ENCODE results near the gene CACNA1I. TPM values are rescaled to one million over a fixed set of nuclear protein-coding genes. Genes with fewer than 3 reads are reported as not detected.

The CACNA1I gene
- total RNA-seq, 1 donor from 2014 or later, result 0.11 TPM

GRCh38 chr22:39601180-39601535 is 30.6 kb downstream of the CACNA1I start:
- FAIRE-seq, result no peak
- H3K4me1 Mint-ChIP-seq (ENCODE audit: low read depth, unreplicated experiment), result no peaks in the 10 kb centered on the region
- TF ChIP-seq EZH2 (IDR thresholded peaks at IDR 0.05; ENCODE audit: insufficient read depth, low read length), result no peak
- no peak for TF ChIP-seq CTCF (IDR thresholded peaks at IDR 0.05; ENCODE audit: insufficient read depth, low read depth, low read length)
- H3K4me2 ChIP-seq (ENCODE audit: low read length), result no peak overlapping the region
- peaks cover 1% of the 10 kb centered on the region for H3K36me3 Mint-ChIP-seq (ENCODE audit: low read depth, unreplicated experiment)
- H3K4me1 ChIP-seq (ENCODE audit: insufficient read depth, low read length), result no peaks in the 10 kb centered on the region
- peaks cover 5% of the 10 kb centered on the region for H3K9me3 ChIP-seq (ENCODE audit: insufficient read depth, low read depth, low read length)
- peaks cover 9% of the 10 kb centered on the region for H3K9me3 Mint-ChIP-seq (ENCODE audit: unreplicated experiment)
- no peak overlapping the region for H3K4me3 ChIP-seq (ENCODE audit: insufficient read depth, low read depth, low read length)
- peaks cover 29% of the 10 kb centered on the region for H3K27me3 ChIP-seq (ENCODE audit: insufficient read depth, low read length)
- no peak overlapping the region for H3K9ac ChIP-seq (ENCODE audit: low read length)
- no peaks in the 10 kb centered on the region for H3K79me2 ChIP-seq (ENCODE audit: insufficient read depth, low read length)
- no peak for DNase-seq (ENCODE audit: low read depth)
- H3K36me3 ChIP-seq (ENCODE audit: insufficient read depth, low read length), result no peaks in the 10 kb centered on the region
- no peak overlapping the region for H3K4me3 Mint-ChIP-seq (ENCODE audit: unreplicated experiment)
- H3K27me3 Mint-ChIP-seq (ENCODE audit: low read depth, unreplicated experiment), result peaks cover 43% of the 10 kb centered on the region
- no peaks in the 10 kb centered on the region for H4K20me1 ChIP-seq (ENCODE audit: insufficient read depth, low read length)
- H2AFZ ChIP-seq (ENCODE audit: low read depth, low read length), result no peak overlapping the region
- no peak overlapping the region for H3K27ac ChIP-seq (ENCODE audit: low read depth, low read length)
- H3K27ac Mint-ChIP-seq (ENCODE audit: unreplicated experiment), result no peak overlapping the region

- Histone ChIP-seq H3K4me3 (ENCODE audit: insufficient read depth, low read depth, low read length) (no peak overlapping the region), H3K4me2 (ENCODE audit: low read length) (no peak overlapping the region), H3K27ac (ENCODE audit: low read depth, low read length) (no peak overlapping the region), H2AFZ (ENCODE audit: low read depth, low read length) (no peak overlapping the region), H3K27me3 (ENCODE audit: insufficient read depth, low read length) (peaks cover 17% of the 10 kb centered on the region), H3K36me3 (ENCODE audit: insufficient read depth, low read length) (no peaks in the 10 kb centered on the region), H4K20me1 (ENCODE audit: insufficient read depth, low read length) (no peaks in the 10 kb centered on the region), H3K79me2 (ENCODE audit: insufficient read depth, low read length) (no peaks in the 10 kb centered on the region), H3K9me3 (ENCODE audit: insufficient read depth, low read depth, low read length) (peaks cover 5% of the 10 kb centered on the region), H3K4me1 (ENCODE audit: insufficient read depth, low read length) (no peaks in the 10 kb centered on the region), H3K9ac (ENCODE audit: low read length) (no peak overlapping the region)
- Mint-ChIP-seq H3K9me3 (ENCODE audit: unreplicated experiment) (peaks cover 10% of the 10 kb centered on the region), H3K4me3 (ENCODE audit: unreplicated experiment) (no peak overlapping the region), H3K27me3 (ENCODE audit: low read depth, unreplicated experiment) (peaks cover 33% of the 10 kb centered on the region), H3K4me1 (ENCODE audit: low read depth, unreplicated experiment) (peaks cover 5% of the 10 kb centered on the region), H3K36me3 (ENCODE audit: low read depth, unreplicated experiment) (peaks cover 1% of the 10 kb centered on the region), H3K27ac (ENCODE audit: unreplicated experiment) (no peak overlapping the region)
- FAIRE-seq (no peak), DNase-seq (ENCODE audit: low read depth) (no peak)
- TF ChIP-seq CTCF (IDR thresholded peaks at IDR 0.05; ENCODE audit: insufficient read depth, low read depth, low read length) (no peak), EZH2 (IDR thresholded peaks at IDR 0.05; ENCODE audit: insufficient read depth, low read length) (no peak)
These were observed 32.8 kb downstream of the CACNA1I start for GRCh38 chr22:39603345-39603744.

- peaks cover 4% of the 10 kb centered on the region for H3K36me3 Mint-ChIP-seq (ENCODE audit: low read depth, unreplicated experiment)
- Histone ChIP-seq H2AFZ (ENCODE audit: low read depth, low read length) (no peak overlapping the region), H4K20me1 (ENCODE audit: insufficient read depth, low read length) (no peaks in the 10 kb centered on the region), H3K4me1 (ENCODE audit: insufficient read depth, low read length) (no peaks in the 10 kb centered on the region), H3K79me2 (ENCODE audit: insufficient read depth, low read length) (no peaks in the 10 kb centered on the region), H3K9ac (ENCODE audit: low read length) (no peak overlapping the region), H3K36me3 (ENCODE audit: insufficient read depth, low read length) (no peaks in the 10 kb centered on the region), H3K4me3 (ENCODE audit: insufficient read depth, low read depth, low read length) (no peak overlapping the region), H3K9me3 (ENCODE audit: insufficient read depth, low read depth, low read length) (no peaks in the 10 kb centered on the region), H3K27me3 (ENCODE audit: insufficient read depth, low read length) (peaks cover 27% of the 10 kb centered on the region), H3K4me2 (ENCODE audit: low read length) (no peak overlapping the region), H3K27ac (ENCODE audit: low read depth, low read length) (no peak overlapping the region)
- peaks cover 21% of the 10 kb centered on the region for H3K9me3 Mint-ChIP-seq (ENCODE audit: unreplicated experiment)
- H3K27ac Mint-ChIP-seq (ENCODE audit: unreplicated experiment), result no peak overlapping the region
- peaks cover 5% of the 10 kb centered on the region for H3K4me1 Mint-ChIP-seq (ENCODE audit: low read depth, unreplicated experiment)
- peaks cover 51% of the 10 kb centered on the region for H3K27me3 Mint-ChIP-seq (ENCODE audit: low read depth, unreplicated experiment)
- TF ChIP-seq CTCF (IDR thresholded peaks at IDR 0.05; ENCODE audit: insufficient read depth, low read depth, low read length) (no peak), EZH2 (IDR thresholded peaks at IDR 0.05; ENCODE audit: insufficient read depth, low read length) (no peak)
- no peak for FAIRE-seq
- no peak overlapping the region for H3K4me3 Mint-ChIP-seq (ENCODE audit: unreplicated experiment)
- no peak for DNase-seq (ENCODE audit: low read depth)
These were observed 39.7 kb downstream of the CACNA1I start for GRCh38 chr22:39610246-39610645.

Data from astrocyte (in vitro differentiated cells and primary cell).